Upper lobe of left lung (tissue), 6 donors: ENCODE measurements around the gene TRIM7. TPM values are rescaled to one million over a fixed set of nuclear protein-coding genes. Genes with fewer than 3 reads are reported as not detected.

ENCODE experiments used
- ATAC-seq, 2 donors: fragments of 200-7000 bp; cut with Tn5 transposase; one replicate each; pipeline ENCODE4 v1.9.1; 2022; ENCODE audit warnings: mild to moderate bottlenecking in 2 of 2, moderate library complexity in 2 of 2; ENCODE audit not compliant: low FRiP score in 2 of 2
- DNase-seq, 2 donors: peaks; one replicate each; pipeline ENCODE4 v3.0.0-alpha.2; 2019 to 2020
- H3K27ac ChIP-seq, 4 donors: fragments of 200-600 bp; sonication (generic); one replicate each; pipeline ENCODE4 v1.5.1; 2016 to 2019
- H3K27me3 ChIP-seq, 4 donors: fragments of 200-600 bp; sonication (generic); one replicate each; pipeline ENCODE4 v1.5.1; 2017 to 2019
- H3K36me3 ChIP-seq, 4 donors: fragments of 200-600 bp; sonication (generic); one replicate each; pipeline ENCODE4 v1.5.1; 2016 to 2019
- H3K4me1 ChIP-seq, 4 donors: fragments of 200-600 bp; sonication (generic); one replicate each; pipeline ENCODE4 v1.5.1; 2018 to 2019
- H3K4me3 ChIP-seq, 4 donors: fragments of 200-600 bp; sonication (generic); one replicate each; pipeline ENCODE4 v1.5.1; 2017 to 2019; ENCODE audit warnings: mild to moderate bottlenecking in 2 of 4, moderate library complexity in 1 of 4
- H3K9me3 ChIP-seq, 4 donors: fragments of 200-600 bp; sonication (generic); one replicate each; pipeline ENCODE4 v1.5.1; 2018 to 2019
- EP300 ChIP-seq, 4 donors: sonication (generic); formaldehyde crosslinking; IDR thresholded peaks; one replicate each; pipeline ENCODE4 v1.5.1; 2017; ENCODE audit warnings: antibody characterized with exemption in 4 of 4, control low read depth in 2 of 4
- POLR2A ChIP-seq, 4 donors: fragments of 450-650 bp; IDR thresholded peaks; one replicate each; pipeline ENCODE4 v1.5.1; 2016 to 2017; ENCODE audit warnings: antibody characterized with exemption in 4 of 4, mild to moderate bottlenecking in 2 of 4
- POLR2AphosphoS5 ChIP-seq, 2 donors: sonication (generic); formaldehyde crosslinking; IDR thresholded peaks; one replicate each; pipeline ENCODE4 v1.5.1; 2017; ENCODE audit warnings: antibody characterized with exemption in 2 of 2
- WGBS, 2 donors: methylation state at CpG; one replicate each; pipeline ENCODE4 v1.1.5; 2017 to 2018; 5-methylcytosine and 5-hydroxymethylcytosine counted together
- total RNA-seq, 6 donors: library from RNA; depleted of rRNA in 4 of 6; stranded (reverse); fragments of >200 nt in 4 of 6; gene quantifications; one replicate each; pipeline versions ENCODE4 v1.1.0 to v1.2.1, GENCODE V29; 2016 to 2021
- TF ChIP-seq, protein P1 (sequence below), 6 experiments: fragments of 450-650 bp in 4 of 6; fragments of 200-600 bp in 2 of 6; sonication (generic) in 2 of 6; IDR thresholded peaks; one replicate each; pipeline ENCODE4 v1.5.1; 2016 to 2019; ENCODE audit warnings: antibody characterized with exemption in 6 of 6
- donor health status: DM: no; HTN: no; CAD: no; lungs with moderate emphysema.
- donor health status: DM: no; HTN: yes; CAD: no; lungs with severe emphysema.

The TRIM7 gene
- total RNA-seq, 6 donors from 2014 or later: 0.83 to 6.7 (median 2.9) TPM

DNA sequence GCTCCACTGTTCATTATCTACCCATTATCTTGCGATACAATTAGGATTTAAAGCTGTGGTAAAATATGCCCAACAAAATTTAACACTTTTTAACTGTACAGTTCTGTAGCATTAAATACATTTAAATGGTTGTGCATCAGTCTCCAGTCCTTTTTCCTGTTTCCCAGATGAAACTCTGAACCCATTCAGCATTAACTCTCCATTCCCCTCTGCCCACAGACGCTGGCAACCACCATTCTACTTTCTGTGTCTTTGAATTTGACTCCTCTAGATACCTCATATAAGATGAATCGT is 2.9 kb upstream of the TRIM7 start:
- Histone ChIP-seq H3K27me3 (peaks cover 0 to 9% (median 2%) of the 10 kb centered on the region in 4 donors), H3K4me1 (peaks cover 26 to 44% (median 37%) of the 10 kb centered on the region in 4 donors), H3K4me3 (no peak overlapping the region), H3K27ac (peak overlapping the region in 2 of 4 donors; percentile 78 to 83), H3K9me3 (no peaks in the 10 kb centered on the region), H3K36me3 (no peaks in the 10 kb centered on the region)
- DNase-seq (no peak), ATAC-seq (no peak)
- 43 to 52% methylated on average over 3 of the region's 3 CpGs for WGBS, 2 donors
- TF ChIP-seq POLR2A (IDR thresholded peaks at IDR 0.05) (no peak), POLR2AphosphoS5 (IDR thresholded peaks at IDR 0.05) (no peak), EP300 (IDR thresholded peaks at IDR 0.05) (no peak)
- TF ChIP-seq, protein P1, sequence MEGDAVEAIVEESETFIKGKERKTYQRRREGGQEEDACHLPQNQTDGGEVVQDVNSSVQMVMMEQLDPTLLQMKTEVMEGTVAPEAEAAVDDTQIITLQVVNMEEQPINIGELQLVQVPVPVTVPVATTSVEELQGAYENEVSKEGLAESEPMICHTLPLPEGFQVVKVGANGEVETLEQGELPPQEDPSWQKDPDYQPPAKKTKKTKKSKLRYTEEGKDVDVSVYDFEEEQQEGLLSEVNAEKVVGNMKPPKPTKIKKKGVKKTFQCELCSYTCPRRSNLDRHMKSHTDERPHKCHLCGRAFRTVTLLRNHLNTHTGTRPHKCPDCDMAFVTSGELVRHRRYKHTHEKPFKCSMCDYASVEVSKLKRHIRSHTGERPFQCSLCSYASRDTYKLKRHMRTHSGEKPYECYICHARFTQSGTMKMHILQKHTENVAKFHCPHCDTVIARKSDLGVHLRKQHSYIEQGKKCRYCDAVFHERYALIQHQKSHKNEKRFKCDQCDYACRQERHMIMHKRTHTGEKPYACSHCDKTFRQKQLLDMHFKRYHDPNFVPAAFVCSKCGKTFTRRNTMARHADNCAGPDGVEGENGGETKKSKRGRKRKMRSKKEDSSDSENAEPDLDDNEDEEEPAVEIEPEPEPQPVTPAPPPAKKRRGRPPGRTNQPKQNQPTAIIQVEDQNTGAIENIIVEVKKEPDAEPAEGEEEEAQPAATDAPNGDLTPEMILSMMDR (IDR thresholded peaks at IDR 0.05): no peak

DNA sequence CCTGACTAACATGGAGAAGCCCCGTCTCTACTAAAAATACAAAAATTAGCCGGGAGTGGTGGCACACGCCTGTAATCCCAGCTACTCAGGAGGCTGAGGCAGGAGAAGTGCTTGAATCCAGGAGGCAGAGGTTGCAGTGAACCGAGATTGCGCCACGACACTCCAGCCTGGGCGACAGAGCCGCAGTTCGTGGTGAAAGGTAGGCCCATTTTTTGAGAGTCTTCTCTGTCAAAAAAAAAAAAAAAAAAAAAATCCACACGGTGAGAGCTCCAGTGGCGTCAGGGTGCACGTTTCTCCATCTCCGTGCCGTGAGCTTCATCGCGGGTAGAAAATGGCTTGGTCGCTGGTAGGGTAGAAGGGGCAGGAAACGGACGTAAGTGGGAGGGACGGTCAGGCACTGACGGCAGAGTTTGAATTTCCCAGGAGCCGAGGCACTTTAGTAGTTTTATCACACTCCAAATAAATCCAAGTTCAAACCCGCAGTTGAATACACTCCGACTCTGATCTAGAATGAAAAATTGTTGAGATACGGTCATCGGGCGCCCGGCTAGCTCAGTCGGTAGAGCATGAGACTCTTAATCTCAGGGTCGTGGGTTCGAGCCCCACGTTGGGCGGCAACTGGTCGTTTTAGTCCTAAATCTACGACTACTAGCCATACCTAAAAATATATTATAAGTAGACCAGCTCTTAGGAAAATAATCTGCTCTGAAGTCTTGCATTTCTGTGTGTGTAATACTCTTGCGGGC is 2.4 kb upstream of the TRIM7 start:
- Histone ChIP-seq H3K4me1 (peaks cover 26 to 44% (median 38%) of the 10 kb centered on the region in 4 donors), H3K9me3 (no peaks in the 10 kb centered on the region), H3K36me3 (no peaks in the 10 kb centered on the region), H3K27ac (peak overlapping the region; percentile 71 to 83 (median 76)), H3K4me3 (peak overlapping the region; percentile 34 to 79 (median 70)), H3K27me3 (peaks cover 0 to 9% (median 2%) of the 10 kb centered on the region in 4 donors)
- DNase-seq: peak in 1 of 2 donors; percentile 77
- WGBS, 2 donors: 1% methylated on average over 30 to 36 of the region's 36 CpGs
- TF ChIP-seq, protein P1 (IDR thresholded peaks at IDR 0.05): no peak
- TF ChIP-seq POLR2AphosphoS5 (IDR thresholded peaks at IDR 0.05) (peak in 1 of 2 donors; percentile 22), EP300 (IDR thresholded peaks at IDR 0.05) (no peak), POLR2A (IDR thresholded peaks at IDR 0.05) (no peak)
- peak; percentile 60 to 70 for ATAC-seq

DNA sequence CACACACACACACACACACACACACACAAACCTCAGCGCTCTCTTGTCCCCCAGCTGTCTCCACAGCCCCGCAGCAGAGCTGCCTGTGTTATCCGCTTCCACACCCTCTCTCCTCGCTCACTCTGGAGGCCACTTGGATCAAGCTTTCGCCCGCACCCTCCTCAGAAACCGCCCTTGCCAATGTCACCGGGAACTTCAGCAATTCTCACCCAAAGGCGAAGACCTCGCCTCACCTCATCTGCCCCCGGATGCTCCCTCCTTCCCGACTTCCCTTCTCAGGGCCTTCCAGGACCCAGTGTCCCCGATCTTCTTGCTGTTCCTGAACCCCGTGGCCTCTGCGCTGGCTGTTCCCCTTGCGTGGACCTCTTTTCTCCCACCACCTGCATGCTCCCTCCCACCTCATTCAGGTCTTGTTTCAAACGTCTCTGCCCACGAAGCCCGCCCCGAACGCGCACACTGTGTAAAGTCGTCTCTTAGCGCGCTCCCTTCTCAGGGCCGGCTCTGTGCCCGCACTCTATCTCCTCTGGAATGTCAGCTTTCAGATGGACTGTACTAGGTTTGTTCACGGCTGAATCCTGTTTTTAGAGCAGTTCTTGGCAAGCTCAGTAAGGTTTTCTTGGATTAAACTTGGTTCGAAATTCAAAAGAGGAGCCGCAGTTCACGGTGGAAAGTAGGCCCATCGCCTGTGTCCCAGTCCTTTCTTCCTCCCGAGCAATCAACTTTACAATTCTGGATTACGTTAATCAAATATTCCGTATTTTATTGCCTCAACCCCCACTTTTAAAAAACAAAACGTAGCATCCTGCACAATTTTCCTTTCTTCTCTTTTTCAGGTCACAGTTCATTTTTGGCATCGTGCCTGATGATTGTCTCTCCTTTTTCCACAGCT is 1.0 kb upstream of the TRIM7 start:
- Histone ChIP-seq H3K4me3 (peak overlapping the region in 3 of 4 donors; percentile 69 to 79 (median 72)), H3K9me3 (no peaks in the 10 kb centered on the region), H3K4me1 (peaks cover 26 to 44% (median 38%) of the 10 kb centered on the region in 4 donors), H3K27me3 (peaks cover 0 to 9% (median 2%) of the 10 kb centered on the region in 4 donors), H3K36me3 (no peaks in the 10 kb centered on the region), H3K27ac (peak overlapping the region; percentile 49 to 86 (median 78))
- no peak for DNase-seq
- no peak for TF ChIP-seq EP300 (IDR thresholded peaks at IDR 0.05)
- no peak for TF ChIP-seq POLR2A (IDR thresholded peaks at IDR 0.05)
- no peak for TF ChIP-seq POLR2AphosphoS5 (IDR thresholded peaks at IDR 0.05)
- TF ChIP-seq, protein P1 (IDR thresholded peaks at IDR 0.05): no peak
- WGBS, 2 donors: 14 to 17% methylated on average over 37 of the region's 37 CpGs
- ATAC-seq: peak in 1 of 2 donors; percentile 2

DNA sequence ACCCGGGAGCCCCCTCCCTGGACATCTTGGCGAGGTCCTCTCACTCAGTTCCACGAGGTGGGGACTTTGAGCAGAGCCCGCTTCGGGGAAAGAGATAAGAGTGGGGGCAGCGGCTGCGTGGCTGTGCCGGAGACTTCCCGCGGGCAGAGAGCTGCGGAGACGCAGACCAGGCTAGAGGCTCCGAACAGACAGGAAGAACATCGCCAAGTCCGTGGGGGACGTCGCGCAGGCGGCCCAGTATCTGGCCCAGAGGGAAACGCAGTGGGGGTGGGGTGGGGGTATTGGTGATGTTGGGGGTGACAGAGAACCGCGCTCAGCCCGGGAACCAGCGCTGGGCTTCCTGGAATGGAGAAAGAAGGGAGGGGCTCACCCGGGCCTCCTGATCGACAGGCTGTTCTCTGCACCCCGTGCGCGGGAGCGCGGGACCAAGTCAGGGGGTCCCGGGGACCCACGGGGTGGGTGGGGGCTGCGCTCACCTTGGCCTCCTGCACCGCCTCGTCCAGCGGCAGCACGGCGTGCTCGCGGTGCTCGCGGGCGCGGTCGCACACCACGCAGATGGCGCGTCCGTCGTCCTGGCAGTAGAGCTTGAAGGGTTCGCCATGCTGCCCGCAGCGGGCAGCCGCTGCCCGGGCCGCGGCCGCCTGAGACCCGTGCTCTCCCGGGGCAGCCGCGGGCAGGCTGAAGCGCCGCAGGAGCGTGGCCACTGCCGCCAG is 727 bp downstream of the TRIM7 start:
- peaks cover 0 to 9% (median 2%) of the 10 kb centered on the region in 4 donors for H3K27me3 ChIP-seq
- TF ChIP-seq POLR2AphosphoS5 (IDR thresholded peaks at IDR 0.05): no peak
- H3K27ac ChIP-seq: peak overlapping the region; percentile 49 to 86 (median 70)
- peaks cover 26 to 44% (median 38%) of the 10 kb centered on the region in 4 donors for H3K4me1 ChIP-seq
- peak overlapping the region; percentile 51 to 79 (median 70) for H3K4me3 ChIP-seq
- no peaks in the 10 kb centered on the region for H3K9me3 ChIP-seq
- H3K36me3 ChIP-seq: no peaks in the 10 kb centered on the region
- 1 to 4% methylated on average over 23 to 36 of the region's 67 CpGs for WGBS, 2 donors
- ATAC-seq (peak in 1 of 2 donors; percentile 2), DNase-seq (peak in 1 of 2 donors; percentile 88)
